HCT116 (cell line): ENCODE data around the gene CCER1. TPM values are rescaled to one million over a fixed set of nuclear protein-coding genes. Genes with fewer than 3 reads are reported as not detected.

Experiments used
- ATAC-seq: fragments of 200-7000 bp; cut with Tn5 transposase; 2 replicates; pipeline ENCODE4 v1.9.1; 2020; ENCODE audit warnings: mild to moderate bottlenecking, moderate library complexity
- BruUV-seq: library from RNA; stranded (reverse); fragments of 400-500 nt; replicated peaks from 2 replicates; lab custom pipeline; 2021; lab: Mats Ljungman, UMichigan
- CTCF ChIA-PET: fragments of 300-600 bp; sonication (Branson Sonifier 250); formaldehyde crosslinking; loops from one replicate; lab custom pipeline; 2021; ENCODE audit warnings: antibody characterized with exemption; lab: Charles Lee
- POLR2A ChIA-PET: fragments of 300-600, 350-600 bp; sonication (Branson Sonifier 250); formaldehyde crosslinking; loops from one replicate; lab custom pipeline; 2021; ENCODE audit warnings: antibody characterized with exemption; lab: Charles Lee
- RAD21 ChIA-PET, 2 experiments: fragments of 300-600 bp; sonication (Branson Sonifier 250); formaldehyde crosslinking; loops; one replicate each; lab custom pipeline; 2023; ENCODE audit warnings: low total read pairs in 2 of 2; ENCODE audit not compliant: uncharacterized antibody in 2 of 2, unreplicated experiment in 2 of 2, low non-redundant PET in 1 of 2; lab: Charles Lee
- DNase-seq: peaks from one replicate; pipeline ENCODE4 v3.0.0-alpha.2; 2010; ENCODE audit warnings: low read depth, low spot score
- H2AFZ ChIP-seq: fragments of 200-600 bp; shearing (Covaris generic), sonication (generic); 2 replicates; pipeline ENCODE4 v1.6.1; 2017; ENCODE audit warnings: low read depth, mixed run types, mixed read lengths, antibody characterized with exemption, low read length; ENCODE audit not compliant: poor library complexity, severe bottlenecking
- H3K27ac ChIP-seq: 2 replicates; pipeline ENCODE4 v1.5.1; 2012; ENCODE audit warnings: low read depth, low read length
- H3K27me3 ChIP-seq: fragments of 200-600 bp; sonication (generic); 2 replicates; pipeline ENCODE4 v1.6.1; 2016; ENCODE audit warnings: mixed run types, low read length, mixed read lengths; ENCODE audit not compliant: insufficient read depth
- H3K36me3 ChIP-seq, 2 experiments: fragments of 200-500 bp in 1 of 2; fragments of 200-600 bp in 1 of 2; sonication (Bioruptor generic) in 1 of 2; sonication (generic) in 1 of 2; 2 replicates each; pipeline versions ENCODE4 v1.5.1 to v1.6.1; 2014 to 2016; ENCODE audit warnings: low read length in 2 of 2, inconsistent platforms in 1 of 2, mixed read lengths in 1 of 2, mixed run types in 1 of 2; ENCODE audit not compliant: insufficient read depth in 2 of 2, control insufficient read depth in 1 of 2
- H3K4me1 ChIP-seq, 2 experiments: fragments of 200-600 bp in 1 of 2; sonication (generic) in 1 of 2; 2 replicates each; pipeline versions ENCODE4 v1.5.1 to v1.6.1; 2012 to 2017; ENCODE audit warnings: low read length in 2 of 2, inconsistent platforms in 1 of 2, mild to moderate bottlenecking in 1 of 2, mixed read lengths in 1 of 2, mixed run types in 1 of 2, moderate library complexity in 1 of 2; ENCODE audit not compliant: insufficient read depth in 2 of 2, control insufficient read depth in 1 of 2
- H3K4me2 ChIP-seq: fragments of 200-600 bp; sonication (generic); 2 replicates; pipeline ENCODE4 v1.6.1; 2017; ENCODE audit warnings: mixed run types, low read length, mixed read lengths
- H3K4me3 ChIP-seq, 2 experiments: fragments of 200-600 bp in 1 of 2; sonication (generic) in 1 of 2; replicated peaks in 1 of 2; 2 replicates each; pipeline ENCODE4 v1.5.1; 2011 to 2016; ENCODE audit warnings: low read length in 2 of 2, control low read depth in 1 of 2, low read depth in 1 of 2, mild to moderate bottlenecking in 1 of 2, mixed read lengths in 1 of 2, mixed run types in 1 of 2
- H3K79me2 ChIP-seq: fragments of 200-600 bp; sonication (generic); 2 replicates; pipeline ENCODE4 v1.6.1; 2017; ENCODE audit warnings: mild to moderate bottlenecking, mixed run types, low read length, moderate library complexity, mixed read lengths; ENCODE audit not compliant: insufficient read depth
- H3K9ac ChIP-seq: fragments of 200-600 bp; sonication (generic); 2 replicates; pipeline ENCODE4 v1.6.1; 2016; ENCODE audit warnings: low read length, mixed read lengths
- H3K9me2 ChIP-seq: fragments of 200-600 bp; sonication (generic), shearing (Covaris generic); 2 replicates; pipeline ENCODE4 v1.6.1; 2017; ENCODE audit warnings: mixed run types, mild to moderate bottlenecking, moderate library complexity; ENCODE audit not compliant: insufficient read depth
- H3K9me3 ChIP-seq, 2 experiments: fragments of 200-500 bp in 1 of 2; fragments of 200-600 bp in 1 of 2; sonication (Bioruptor generic) in 1 of 2; sonication (generic) in 1 of 2; 2 replicates each; pipeline ENCODE4 v1.6.1; 2014 to 2017; ENCODE audit warnings: low read length in 2 of 2, mixed read lengths in 2 of 2, inconsistent platforms in 1 of 2, low read depth in 1 of 2, mild to moderate bottlenecking in 1 of 2, mixed run types in 1 of 2, moderate library complexity in 1 of 2; ENCODE audit not compliant: control insufficient read depth in 1 of 2, insufficient read depth in 1 of 2
- H4K20me1 ChIP-seq: fragments of 200-600 bp; sonication (generic), shearing (Covaris generic); 2 replicates; pipeline ENCODE4 v1.6.1; 2017; ENCODE audit warnings: mixed run types, mild to moderate bottlenecking, moderate library complexity; ENCODE audit not compliant: insufficient read depth
- CBX3 ChIP-seq: IDR thresholded peaks from 2 replicates; pipeline ENCODE4 v1.6.1; 2012; ENCODE audit warnings: low read depth
- EZH2 ChIP-seq: fragments of 200-600 bp; sonication (generic); IDR thresholded peaks from 2 replicates; pipeline ENCODE4 v1.6.1; 2017; ENCODE audit warnings: antibody characterized with exemption, mixed run types
- FOSL1 ChIP-seq: IDR thresholded peaks from 2 replicates; pipeline ENCODE4 v1.6.1; 2012; ENCODE audit warnings: low read depth
- JUND ChIP-seq: IDR thresholded peaks from 2 replicates; pipeline ENCODE4 v1.6.1; 2012
- YY1 ChIP-seq: IDR thresholded peaks from 2 replicates; pipeline ENCODE4 v1.6.1; 2011; ENCODE audit warnings: low read length, low read depth, moderate library complexity, mild to moderate bottlenecking; ENCODE audit not compliant: insufficient replicate concordance; ENCODE audit errors: extremely low read depth
- ZFX ChIP-seq: fragments of 450-650 bp; IDR thresholded peaks from 2 replicates; pipeline ENCODE4 v1.6.1; 2017
- intact Hi-C: fragments of 100-400 bp; cut with micrococcal nuclease; formaldehyde crosslinking; loops from 2 replicates; pipeline ENCODE4 v1.10.0; 2022
- total RNA-seq: library from RNA; stranded (reverse); gene quantifications from one replicate; pipeline ENCODE4 v1.2.1, GENCODE V29; 2021; ENCODE audit not compliant: unreplicated experiment

Gene CCER1
- total RNA-seq, 1 experiment from 2014 or later = not detected

DNA sequence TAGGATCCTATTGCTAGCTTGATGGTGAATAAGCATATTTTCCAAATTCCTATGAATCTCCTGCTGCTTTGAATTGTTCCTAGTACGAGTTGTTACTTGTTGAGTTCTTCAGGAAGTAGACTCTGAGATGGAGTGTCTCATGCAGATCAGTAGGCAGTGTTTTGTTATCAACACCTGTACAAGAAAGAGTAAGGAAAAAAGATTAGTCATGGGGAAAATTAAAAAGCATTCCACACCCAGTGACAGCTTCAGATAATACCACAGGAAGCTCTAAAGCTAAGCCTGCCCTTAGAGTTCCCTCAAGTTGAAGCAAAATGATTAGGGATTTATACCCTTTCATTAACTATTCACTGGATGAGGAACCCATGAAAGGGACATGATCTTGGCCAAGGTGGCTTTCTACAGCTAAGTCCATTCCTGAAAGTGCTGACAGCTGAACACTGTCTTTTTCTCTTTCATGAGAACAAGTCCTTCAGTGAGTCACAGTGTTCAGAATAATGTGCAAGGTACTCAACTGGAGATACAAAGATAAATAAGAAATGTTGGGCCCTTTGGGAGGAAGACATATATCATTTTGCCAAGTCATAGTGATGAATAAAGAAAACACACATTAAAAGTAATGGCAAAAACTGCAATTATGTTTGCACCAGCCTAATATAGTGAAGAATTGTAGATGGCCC is 49.1 kb downstream of the CCER1 start:
- no peaks in the 10 kb centered on the region for H3K4me1 ChIP-seq
- H3K79me2 ChIP-seq = no peaks in the 10 kb centered on the region
- H3K4me2 ChIP-seq = no peak overlapping the region
- CTCF ChIA-PET = no interaction called here
- no peak overlapping the region for H3K9ac ChIP-seq
- POLR2A ChIA-PET = no interaction called here
- H3K36me3 ChIP-seq = no peaks in the 10 kb centered on the region
- intact Hi-C loops = loop anchor here (10.0 kb wide), 1 partner anchor 631 kb away; no protein-coding TSS in a partner anchor
- H3K9me3 ChIP-seq = no peaks in the 10 kb centered on the region
- no peak for ATAC-seq
- H3K27ac ChIP-seq = no peak overlapping the region
- RAD21 ChIA-PET = no interaction called here
- no peak for DNase-seq
- H3K4me3 ChIP-seq = no peak overlapping the region
- H2AFZ ChIP-seq = no peak overlapping the region
- TF ChIP-seq YY1 (no peak), FOSL1 (no peak), JUND (no peak), CBX3 (no peak), EZH2 (no peak), ZFX (no peak)
- H3K9me2 ChIP-seq = no peaks in the 10 kb centered on the region
- no peaks in the 10 kb centered on the region for H4K20me1 ChIP-seq
- no TSS peak for BruUV-seq
- H3K27me3 ChIP-seq = no peaks in the 10 kb centered on the region

DNA sequence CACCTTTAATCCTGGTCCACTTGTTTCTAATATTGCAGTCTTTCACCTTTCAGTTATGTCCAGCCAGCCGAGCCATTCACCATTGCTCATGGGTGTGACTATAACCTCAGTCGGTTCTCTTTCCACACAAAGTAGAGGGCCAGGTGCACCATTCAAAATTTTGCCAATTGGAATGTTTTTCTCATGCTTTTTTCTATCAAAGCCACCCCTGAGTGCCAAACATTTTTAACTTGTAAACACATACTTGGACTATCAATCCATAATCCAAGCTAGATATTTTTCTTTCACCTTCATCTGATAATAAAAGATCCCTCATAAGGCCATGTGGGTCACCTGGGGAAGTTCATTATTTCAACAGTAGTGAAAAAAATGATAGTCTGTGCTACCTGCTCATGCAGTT is 52.4 kb downstream of the CCER1 start:
- no peak overlapping the region for H3K4me2 ChIP-seq
- H3K4me1 ChIP-seq = no peaks in the 10 kb centered on the region; a peak in 1 of 4 replicates
- no TSS peak for BruUV-seq
- no peak overlapping the region for H3K4me3 ChIP-seq
- H4K20me1 ChIP-seq = no peaks in the 10 kb centered on the region
- no peak overlapping the region for H3K27ac ChIP-seq
- ATAC-seq (no peak), DNase-seq (no peak)
- H3K9me2 ChIP-seq = no peaks in the 10 kb centered on the region
- no peaks in the 10 kb centered on the region for H3K36me3 ChIP-seq
- no peaks in the 10 kb centered on the region for H3K9me3 ChIP-seq
- no peaks in the 10 kb centered on the region for H3K27me3 ChIP-seq
- H3K79me2 ChIP-seq = no peaks in the 10 kb centered on the region
- POLR2A ChIA-PET = no interaction called here
- no peak for TF ChIP-seq ZFX
- no peak overlapping the region for H2AFZ ChIP-seq
- intact Hi-C loops = loop anchor here (10.0 kb wide), 1 partner anchor 628 kb away; no protein-coding TSS in a partner anchor
- RAD21 ChIA-PET = no interaction called here
- no peak overlapping the region for H3K9ac ChIP-seq
- CTCF ChIA-PET = no interaction called here

Other genes starting within 250 kb of the CCER1 start
- gene EPYC, start 49.8 kb upstream of the CCER1 start, total RNA-seq = not detected
- not detected for gene KERA, start 102.8 kb upstream of the CCER1 start, total RNA-seq
- gene LUM, start 156.3 kb upstream of the CCER1 start, total RNA-seq = 0.69 TPM
- gene DCN, start 227.6 kb upstream of the CCER1 start, total RNA-seq = 3.6 TPM